HepG2 (cell line): ENCODE measurements around the gene CRLF1. TPM values are rescaled to one million over a fixed set of nuclear protein-coding genes. Genes with fewer than 3 reads are reported as not detected.

ENCODE experiments used
- FOXJ3 ChIP-seq: sonication (generic); formaldehyde crosslinking; IDR thresholded peaks from 2 replicates; pipeline ENCODE4 v1.4.0; 2020; ENCODE audit warnings: missing genetic modification reagents, mild to moderate bottlenecking, borderline replicate concordance
- GZF1 ChIP-seq: sonication (generic); formaldehyde crosslinking; IDR thresholded peaks from 2 replicates; pipeline ENCODE4 v1.5.1; 2020; ENCODE audit warnings: mild to moderate bottlenecking, missing genetic modification reagents
- HHEX ChIP-seq: IDR thresholded peaks from 2 replicates; pipeline ENCODE4 v1.6.1; 2016; ENCODE audit warnings: control low read depth
- KAT7 ChIP-seq: IDR thresholded peaks from 2 replicates; pipeline ENCODE4 v1.6.1; 2018; ENCODE audit warnings: borderline replicate concordance, missing compliant biosample characterization
- MEF2D ChIP-seq: sonication (generic); formaldehyde crosslinking; IDR thresholded peaks from 2 replicates; pipeline ENCODE4 v1.5.1; 2020; ENCODE audit warnings: mild to moderate bottlenecking, missing genetic modification reagents
- NKX3-1 ChIP-seq: sonication (generic); formaldehyde crosslinking; IDR thresholded peaks from 2 replicates; pipeline ENCODE4 v1.5.0; 2020; ENCODE audit warnings: missing genetic modification reagents
- ZBTB3 ChIP-seq: sonication (generic); formaldehyde crosslinking; IDR thresholded peaks from 2 replicates; pipeline ENCODE4 v1.4.0; 2020; ENCODE audit warnings: low read depth, mild to moderate bottlenecking, moderate library complexity, missing genetic modification reagents, borderline replicate concordance
- ZNF124 ChIP-seq: sonication (generic); formaldehyde crosslinking; IDR thresholded peaks from 2 replicates; pipeline ENCODE4 v1.4.0; 2020; ENCODE audit warnings: missing genetic modification reagents
- ZNF251 ChIP-seq: sonication (generic); formaldehyde crosslinking; IDR thresholded peaks from 2 replicates; pipeline ENCODE4 v1.9.0; 2021; ENCODE audit warnings: mild to moderate bottlenecking, missing genetic modification reagents
- ZNF343 ChIP-seq: sonication (generic); formaldehyde crosslinking; IDR thresholded peaks from 2 replicates; pipeline ENCODE4 v1.4.0; 2020; ENCODE audit warnings: mild to moderate bottlenecking, missing genetic modification reagents
- ZNF607 ChIP-seq: sonication (generic); formaldehyde crosslinking; IDR thresholded peaks from 2 replicates; pipeline ENCODE4 v1.5.1; 2020; ENCODE audit warnings: missing genetic modification reagents, mild to moderate bottlenecking, borderline replicate concordance
- ZNF670 ChIP-seq: sonication (generic); formaldehyde crosslinking; IDR thresholded peaks from 2 replicates; pipeline ENCODE4 v1.8.0; 2022; ENCODE audit warnings: mild to moderate bottlenecking, missing genetic modification reagents, borderline replicate concordance
- ZNF772 ChIP-seq: sonication (generic); formaldehyde crosslinking; IDR thresholded peaks from 2 replicates; pipeline ENCODE4 v1.5.0; 2020; ENCODE audit warnings: mild to moderate bottlenecking, missing genetic modification reagents
- ZSCAN9 ChIP-seq: IDR thresholded peaks from 2 replicates; pipeline ENCODE4 v1.6.1; 2016; ENCODE audit warnings: borderline replicate concordance
- polyA plus RNA-seq, 8 experiments: library from polyadenylated mRNA; depleted of rRNA in 3 of 8; stranded (reverse) in 7 of 8; unstranded in 1 of 8; fragments of >200 nt; fragmentation: Illumina TruSeq in 4 of 8; extraction: Trizol in 4 of 8; gene quantifications; 2 replicates each; pipeline versions ENCODE4 v1.2.1 to v1.2.3, GENCODE V29; 2011 to 2016; ENCODE audit warnings: low read depth in 4 of 8, missing spikeins in 1 of 8, mixed read lengths in 1 of 8; ENCODE audit not compliant: insufficient read depth in 1 of 8
- total RNA-seq, 5 experiments: library from RNA; depleted of rRNA; stranded (reverse); fragments of >200 nt; fragmentation: Illumina TruSeq; extraction: Trizol; gene quantifications; 2 replicates each; pipeline ENCODE4 v1.2.3, GENCODE V29; 2016; ENCODE audit warnings: low read depth in 1 of 5
- TF ChIP-seq, protein P1 (sequence below): IDR thresholded peaks from 2 replicates; pipeline ENCODE4 v1.6.1; 2016; ENCODE audit warnings: missing compliant biosample characterization, missing genetic modification reagents, borderline replicate concordance
- TF ChIP-seq, protein P2 (sequence below): sonication (generic); formaldehyde crosslinking; IDR thresholded peaks from 2 replicates; pipeline ENCODE4; 2020; ENCODE audit warnings: missing genetic modification reagents, mild to moderate bottlenecking, borderline replicate concordance
- TF ChIP-seq, protein P3 (sequence below), 2 experiments: sonication (generic) in 1 of 2; formaldehyde crosslinking in 1 of 2; IDR thresholded peaks; 2 replicates each; pipeline versions ENCODE4 v1.5.1 to v1.6.1; 2011 to 2020; ENCODE audit warnings: borderline replicate concordance in 1 of 2, low read depth in 1 of 2, low read length in 1 of 2, mild to moderate bottlenecking in 1 of 2, missing genetic modification reagents in 1 of 2, moderate library complexity in 1 of 2
- TF ChIP-seq, protein P4 (sequence below): sonication (generic); formaldehyde crosslinking; IDR thresholded peaks from 2 replicates; pipeline ENCODE4 v1.4.0; 2020; ENCODE audit warnings: mild to moderate bottlenecking, low read depth, missing genetic modification reagents
- TF ChIP-seq, protein P5 (sequence below): sonication (generic); formaldehyde crosslinking; IDR thresholded peaks from 2 replicates; pipeline ENCODE4 v1.5.0; 2020; ENCODE audit warnings: missing genetic modification reagents

The CRLF1 gene
- total and polyA plus RNA-seq, 2 of the 13 experiments (the other 11 are each of a cell fraction or from before 2014, with no cell fraction given): 217 to 296 TPM

DNA sequence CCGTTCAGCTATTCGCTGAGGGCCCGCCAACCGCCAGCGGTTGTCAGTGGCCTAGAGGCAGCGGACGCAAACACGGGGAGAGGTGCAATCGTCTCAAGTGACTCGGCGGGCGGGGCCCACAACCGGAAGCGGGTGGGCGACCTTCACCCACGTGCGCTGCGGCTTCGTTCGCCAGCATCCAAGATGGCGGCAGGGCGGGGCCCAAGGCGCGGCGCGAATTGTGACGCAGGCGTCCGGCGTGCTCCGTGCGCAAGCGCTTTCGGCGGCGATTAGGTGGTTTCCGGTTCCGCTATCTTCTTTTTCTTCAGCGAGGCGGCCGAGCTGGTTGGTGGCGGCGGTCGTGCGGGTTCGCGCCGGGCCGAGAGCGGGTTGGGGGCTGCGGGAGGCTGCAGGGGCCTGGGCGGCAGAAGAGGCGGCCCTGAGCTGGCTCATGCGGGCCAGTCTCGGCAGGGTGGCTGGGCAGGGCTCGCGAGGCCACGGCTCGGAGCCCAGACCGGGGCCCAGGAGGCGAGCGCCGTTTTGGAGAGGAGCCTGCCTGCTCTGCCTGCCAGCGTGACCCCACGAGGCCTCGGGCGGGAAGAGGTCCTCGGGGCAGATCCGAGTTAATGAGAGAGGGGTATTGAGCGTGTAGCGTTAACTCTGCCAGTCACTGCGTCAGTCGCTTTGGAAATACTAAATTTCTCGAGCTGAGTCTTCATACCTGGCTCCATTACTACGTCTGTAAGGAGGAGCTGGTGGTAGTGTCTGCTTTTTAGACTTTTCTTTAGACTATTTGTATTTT lies 34.8 kb downstream of the CRLF1 start, which contains the start of gene UBA52 (continued):
- TF ChIP-seq ZNF124 (CRISPR knock-in tag): peak; percentile 86
- no peak for TF ChIP-seq GZF1 (CRISPR knock-in tag)
- TF ChIP-seq ZNF607 (CRISPR knock-in tag): 0 out of 2 replicates have a peak, but pooled peaks have one; percentile 18
- TF ChIP-seq, protein P1, sequence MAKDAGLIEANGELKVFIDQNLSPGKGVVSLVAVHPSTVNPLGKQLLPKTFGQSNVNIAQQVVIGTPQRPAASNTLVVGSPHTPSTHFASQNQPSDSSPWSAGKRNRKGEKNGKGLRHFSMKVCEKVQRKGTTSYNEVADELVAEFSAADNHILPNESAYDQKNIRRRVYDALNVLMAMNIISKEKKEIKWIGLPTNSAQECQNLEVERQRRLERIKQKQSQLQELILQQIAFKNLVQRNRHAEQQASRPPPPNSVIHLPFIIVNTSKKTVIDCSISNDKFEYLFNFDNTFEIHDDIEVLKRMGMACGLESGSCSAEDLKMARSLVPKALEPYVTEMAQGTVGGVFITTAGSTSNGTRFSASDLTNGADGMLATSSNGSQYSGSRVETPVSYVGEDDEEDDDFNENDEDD (CRISPR knock-in tag): peak; percentile 95
- TF ChIP-seq, protein P2, sequence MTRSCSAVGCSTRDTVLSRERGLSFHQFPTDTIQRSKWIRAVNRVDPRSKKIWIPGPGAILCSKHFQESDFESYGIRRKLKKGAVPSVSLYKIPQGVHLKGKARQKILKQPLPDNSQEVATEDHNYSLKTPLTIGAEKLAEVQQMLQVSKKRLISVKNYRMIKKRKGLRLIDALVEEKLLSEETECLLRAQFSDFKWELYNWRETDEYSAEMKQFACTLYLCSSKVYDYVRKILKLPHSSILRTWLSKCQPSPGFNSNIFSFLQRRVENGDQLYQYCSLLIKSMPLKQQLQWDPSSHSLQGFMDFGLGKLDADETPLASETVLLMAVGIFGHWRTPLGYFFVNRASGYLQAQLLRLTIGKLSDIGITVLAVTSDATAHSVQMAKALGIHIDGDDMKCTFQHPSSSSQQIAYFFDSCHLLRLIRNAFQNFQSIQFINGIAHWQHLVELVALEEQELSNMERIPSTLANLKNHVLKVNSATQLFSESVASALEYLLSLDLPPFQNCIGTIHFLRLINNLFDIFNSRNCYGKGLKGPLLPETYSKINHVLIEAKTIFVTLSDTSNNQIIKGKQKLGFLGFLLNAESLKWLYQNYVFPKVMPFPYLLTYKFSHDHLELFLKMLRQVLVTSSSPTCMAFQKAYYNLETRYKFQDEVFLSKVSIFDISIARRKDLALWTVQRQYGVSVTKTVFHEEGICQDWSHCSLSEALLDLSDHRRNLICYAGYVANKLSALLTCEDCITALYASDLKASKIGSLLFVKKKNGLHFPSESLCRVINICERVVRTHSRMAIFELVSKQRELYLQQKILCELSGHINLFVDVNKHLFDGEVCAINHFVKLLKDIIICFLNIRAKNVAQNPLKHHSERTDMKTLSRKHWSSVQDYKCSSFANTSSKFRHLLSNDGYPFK: peak; percentile 90
- peak; percentile 42; the same call in 1 of the 2 replicates for TF ChIP-seq MEF2D (CRISPR knock-in tag)
- TF ChIP-seq ZNF772 (CRISPR knock-in tag): peak; percentile 84; the same call in 1 of the 2 replicates
- 0 out of 2 replicates have a peak, but pooled peaks have one; percentile 39 for TF ChIP-seq ZBTB3 (CRISPR knock-in tag)
- peak; percentile 80; the same call in 1 of the 2 replicates for TF ChIP-seq ZNF670 (CRISPR knock-in tag)
- TF ChIP-seq KAT7: peak; percentile 96
- peak; percentile 46; the same call in 1 of the 2 replicates for TF ChIP-seq FOXJ3
- TF ChIP-seq ZSCAN9 (CRISPR knock-in tag): peak; percentile 43; the same call in 1 of the 2 replicates
- no peak for TF ChIP-seq ZNF251 (CRISPR knock-in tag)
- TF ChIP-seq ZNF343 (CRISPR knock-in tag): peak; percentile 78; the same call in 1 of the 2 replicates
- TF ChIP-seq, protein P3, sequence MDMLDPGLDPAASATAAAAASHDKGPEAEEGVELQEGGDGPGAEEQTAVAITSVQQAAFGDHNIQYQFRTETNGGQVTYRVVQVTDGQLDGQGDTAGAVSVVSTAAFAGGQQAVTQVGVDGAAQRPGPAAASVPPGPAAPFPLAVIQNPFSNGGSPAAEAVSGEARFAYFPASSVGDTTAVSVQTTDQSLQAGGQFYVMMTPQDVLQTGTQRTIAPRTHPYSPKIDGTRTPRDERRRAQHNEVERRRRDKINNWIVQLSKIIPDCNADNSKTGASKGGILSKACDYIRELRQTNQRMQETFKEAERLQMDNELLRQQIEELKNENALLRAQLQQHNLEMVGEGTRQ (IDR thresholded peaks at IDR 0.05; ENCODE audit: low read depth, low read length): peak; percentile 78
- TF ChIP-seq, protein P3 (CRISPR knock-in tag; IDR thresholded peaks at IDR 0.05; ENCODE audit: borderline replicate concordance): peak; percentile 93
- TF ChIP-seq NKX3-1 (CRISPR knock-in tag): no peak
- TF ChIP-seq HHEX (CRISPR knock-in tag): no peak
- TF ChIP-seq, protein P4, sequence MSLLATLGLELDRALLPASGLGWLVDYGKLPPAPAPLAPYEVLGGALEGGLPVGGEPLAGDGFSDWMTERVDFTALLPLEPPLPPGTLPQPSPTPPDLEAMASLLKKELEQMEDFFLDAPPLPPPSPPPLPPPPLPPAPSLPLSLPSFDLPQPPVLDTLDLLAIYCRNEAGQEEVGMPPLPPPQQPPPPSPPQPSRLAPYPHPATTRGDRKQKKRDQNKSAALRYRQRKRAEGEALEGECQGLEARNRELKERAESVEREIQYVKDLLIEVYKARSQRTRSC (CRISPR knock-in tag): 0 out of 2 replicates have a peak, but pooled peaks have one; percentile 82
- TF ChIP-seq, protein P5, sequence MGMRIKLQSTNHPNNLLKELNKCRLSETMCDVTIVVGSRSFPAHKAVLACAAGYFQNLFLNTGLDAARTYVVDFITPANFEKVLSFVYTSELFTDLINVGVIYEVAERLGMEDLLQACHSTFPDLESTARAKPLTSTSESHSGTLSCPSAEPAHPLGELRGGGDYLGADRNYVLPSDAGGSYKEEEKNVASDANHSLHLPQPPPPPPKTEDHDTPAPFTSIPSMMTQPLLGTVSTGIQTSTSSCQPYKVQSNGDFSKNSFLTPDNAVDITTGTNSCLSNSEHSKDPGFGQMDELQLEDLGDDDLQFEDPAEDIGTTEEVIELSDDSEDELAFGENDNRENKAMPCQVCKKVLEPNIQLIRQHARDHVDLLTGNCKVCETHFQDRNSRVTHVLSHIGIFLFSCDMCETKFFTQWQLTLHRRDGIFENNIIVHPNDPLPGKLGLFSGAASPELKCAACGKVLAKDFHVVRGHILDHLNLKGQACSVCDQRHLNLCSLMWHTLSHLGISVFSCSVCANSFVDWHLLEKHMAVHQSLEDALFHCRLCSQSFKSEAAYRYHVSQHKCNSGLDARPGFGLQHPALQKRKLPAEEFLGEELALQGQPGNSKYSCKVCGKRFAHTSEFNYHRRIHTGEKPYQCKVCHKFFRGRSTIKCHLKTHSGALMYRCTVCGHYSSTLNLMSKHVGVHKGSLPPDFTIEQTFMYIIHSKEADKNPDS (CRISPR knock-in tag): 0 out of 2 replicates have a peak, but pooled peaks have one; percentile 31
